Measurements from ENCODE around the gene RPL21.

DNA sequence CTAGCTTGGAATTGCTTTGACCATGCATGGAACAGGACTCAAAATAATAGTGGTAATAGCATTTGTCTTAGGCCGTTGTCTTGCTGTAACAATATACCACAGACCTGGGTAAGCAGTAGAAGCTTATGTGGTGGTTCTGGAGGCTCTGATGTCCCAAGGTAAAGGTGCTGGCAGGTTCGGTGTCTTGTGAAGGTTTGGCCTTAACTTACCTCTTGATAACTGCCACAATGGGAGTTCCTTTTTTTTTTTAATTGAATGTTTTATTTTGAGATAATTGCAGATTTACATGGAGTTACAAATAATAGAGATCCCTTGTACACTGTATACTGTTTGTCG is 5.8 kb downstream of the RPL21 start:
- TF ChIP-seq TAF1 (IDR thresholded peaks at IDR 0.05; ENCODE audit: borderline replicate concordance, insufficient read depth, low read length): no peak
- TF ChIP-seq, protein P1, sequence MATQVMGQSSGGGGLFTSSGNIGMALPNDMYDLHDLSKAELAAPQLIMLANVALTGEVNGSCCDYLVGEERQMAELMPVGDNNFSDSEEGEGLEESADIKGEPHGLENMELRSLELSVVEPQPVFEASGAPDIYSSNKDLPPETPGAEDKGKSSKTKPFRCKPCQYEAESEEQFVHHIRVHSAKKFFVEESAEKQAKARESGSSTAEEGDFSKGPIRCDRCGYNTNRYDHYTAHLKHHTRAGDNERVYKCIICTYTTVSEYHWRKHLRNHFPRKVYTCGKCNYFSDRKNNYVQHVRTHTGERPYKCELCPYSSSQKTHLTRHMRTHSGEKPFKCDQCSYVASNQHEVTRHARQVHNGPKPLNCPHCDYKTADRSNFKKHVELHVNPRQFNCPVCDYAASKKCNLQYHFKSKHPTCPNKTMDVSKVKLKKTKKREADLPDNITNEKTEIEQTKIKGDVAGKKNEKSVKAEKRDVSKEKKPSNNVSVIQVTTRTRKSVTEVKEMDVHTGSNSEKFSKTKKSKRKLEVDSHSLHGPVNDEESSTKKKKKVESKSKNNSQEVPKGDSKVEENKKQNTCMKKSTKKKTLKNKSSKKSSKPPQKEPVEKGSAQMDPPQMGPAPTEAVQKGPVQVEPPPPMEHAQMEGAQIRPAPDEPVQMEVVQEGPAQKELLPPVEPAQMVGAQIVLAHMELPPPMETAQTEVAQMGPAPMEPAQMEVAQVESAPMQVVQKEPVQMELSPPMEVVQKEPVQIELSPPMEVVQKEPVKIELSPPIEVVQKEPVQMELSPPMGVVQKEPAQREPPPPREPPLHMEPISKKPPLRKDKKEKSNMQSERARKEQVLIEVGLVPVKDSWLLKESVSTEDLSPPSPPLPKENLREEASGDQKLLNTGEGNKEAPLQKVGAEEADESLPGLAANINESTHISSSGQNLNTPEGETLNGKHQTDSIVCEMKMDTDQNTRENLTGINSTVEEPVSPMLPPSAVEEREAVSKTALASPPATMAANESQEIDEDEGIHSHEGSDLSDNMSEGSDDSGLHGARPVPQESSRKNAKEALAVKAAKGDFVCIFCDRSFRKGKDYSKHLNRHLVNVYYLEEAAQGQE (IDR thresholded peaks at IDR 0.05; ENCODE audit: insufficient read depth in 1 of 2, low read depth in 2 of 2, low read length in 2 of 2): no peak
- TF ChIP-seq POLR2AphosphoS5 (IDR thresholded peaks at IDR 0.05; ENCODE audit: low read depth, low read length): no peak
- no peak for TF ChIP-seq SIN3A (IDR thresholded peaks at IDR 0.05; ENCODE audit: borderline replicate concordance, insufficient read depth, low read length)

Data from PFSK-1 (cell line).